Panc1 (cell line): ENCODE results near the gene DNM3. TPM values are rescaled to one million over a fixed set of nuclear protein-coding genes. Genes with fewer than 3 reads are reported as not detected.

ENCODE experiments used
- ATAC-seq: fragments of 200-7000 bp; cut with Tn5 transposase; 2 replicates; pipeline ENCODE4 v1.9.1; 2020; ENCODE audit warnings: mild to moderate bottlenecking, moderate library complexity
- BruUV-seq: library from RNA; stranded (reverse); fragments of 400-500 nt; replicated peaks from 2 replicates; lab custom pipeline; 2021; lab: Mats Ljungman, UMichigan
- CTCF ChIA-PET: fragments of 300-600 bp; sonication (Branson Sonifier 250); formaldehyde crosslinking; loops from one replicate; lab custom pipeline; 2022; ENCODE audit warnings: antibody characterized with exemption; lab: Charles Lee
- POLR2A ChIA-PET: fragments of 300-600 bp; sonication (Branson Sonifier 250); formaldehyde crosslinking; loops from one replicate; lab custom pipeline; 2022; ENCODE audit warnings: antibody characterized with exemption; lab: Charles Lee
- DNase-seq: peaks from one replicate; pipeline ENCODE4 v3.0.0-alpha.2; 2010; ENCODE audit warnings: low read depth, low spot score
- H3K27ac ChIP-seq: 2 replicates; pipeline ENCODE4 v1.5.1; 2011; ENCODE audit warnings: mild to moderate bottlenecking, low read length, inconsistent platforms
- H3K27me3 ChIP-seq: fragments of 200-500 bp; sonication (Bioruptor generic); 2 replicates; pipeline ENCODE4 v1.6.0; 2014; ENCODE audit warnings: low read length, inconsistent platforms; ENCODE audit not compliant: control insufficient read depth, insufficient read depth
- H3K36me3 ChIP-seq: fragments of 200-500 bp; sonication (Bioruptor generic); 2 replicates; pipeline ENCODE4 v1.5.1; 2014; ENCODE audit warnings: inconsistent platforms, mild to moderate bottlenecking, low read length, moderate library complexity; ENCODE audit not compliant: control insufficient read depth, insufficient read depth
- H3K4me1 ChIP-seq: 2 replicates; pipeline ENCODE4 v1.5.1; 2011; ENCODE audit warnings: inconsistent platforms, mild to moderate bottlenecking, low read length, moderate library complexity; ENCODE audit not compliant: control insufficient read depth, insufficient read depth
- H3K4me3 ChIP-seq, 2 experiments: 2 replicates each; pipeline ENCODE4 v1.5.1; 2011 to 2012; ENCODE audit warnings: low read depth in 2 of 2, low read length in 2 of 2, mild to moderate bottlenecking in 2 of 2, inconsistent platforms in 1 of 2, moderate library complexity in 1 of 2
- H3K9me3 ChIP-seq: fragments of 200-500 bp; sonication (Bioruptor generic); 2 replicates; pipeline ENCODE4 v1.5.1; 2014; ENCODE audit warnings: low read depth, mild to moderate bottlenecking, inconsistent platforms, low read length, moderate library complexity; ENCODE audit not compliant: control insufficient read depth, insufficient read depth
- CTCF ChIP-seq: fragments of 450-650 bp; IDR thresholded peaks from 2 replicates; pipeline ENCODE4 v1.5.1; 2017; ENCODE audit warnings: mild to moderate bottlenecking
- POLR2AphosphoS5 ChIP-seq: IDR thresholded peaks from 2 replicates; pipeline ENCODE4 v1.6.1; 2012; ENCODE audit warnings: mild to moderate bottlenecking, low read depth, low read length, moderate library complexity
- REST ChIP-seq, 2 experiments: IDR thresholded peaks; 2 replicates each; pipeline ENCODE4 v1.6.1; 2011 to 2012; ENCODE audit warnings: low read depth in 2 of 2, control low read depth in 1 of 2, low read length in 1 of 2, mild to moderate bottlenecking in 1 of 2, moderate library complexity in 1 of 2; ENCODE audit not compliant: insufficient read depth in 1 of 2
- SIN3A ChIP-seq: IDR thresholded peaks from 2 replicates; pipeline ENCODE4 v1.6.1; 2012; ENCODE audit warnings: low read depth, mild to moderate bottlenecking, low read length, moderate library complexity, borderline replicate concordance; ENCODE audit not compliant: insufficient read depth
- TCF7L2 ChIP-seq: IDR thresholded peaks from 2 replicates; pipeline ENCODE4 v1.6.1; 2011; ENCODE audit warnings: mild to moderate bottlenecking, low read depth, low read length, inconsistent platforms
- in situ Hi-C: cut with HindIII; loops from 2 replicates; pipeline ENCODE4 v1.10.0; 2016; ENCODE audit warnings: low sequenced_read_pairs, low pct_unique_long_range_greater_than_20kb
- intact Hi-C: fragments of 100-400 bp; cut with micrococcal nuclease; formaldehyde crosslinking; loops from one replicate; pipeline ENCODE4 v1.10.0; 2022; ENCODE audit not compliant: unreplicated experiment
- total RNA-seq: library from RNA; stranded (reverse); gene quantifications from one replicate; pipeline ENCODE4 v1.2.1, GENCODE V29; 2021; ENCODE audit not compliant: unreplicated experiment

DNM3 gene
- total RNA-seq, 1 experiment from 2014 or later, result 0.46 TPM

GRCh38 chr1:172405912-172406311, 564.6 kb downstream of the DNM3 start:
- TF ChIP-seq REST (IDR thresholded peaks at IDR 0.05; ENCODE audit: insufficient read depth in 1 of 2, low read depth in 2 of 2, low read length in 1 of 2) (no peak), TCF7L2 (no peak), SIN3A (no peak), CTCF (no peak), POLR2AphosphoS5 (no peak)
- no TSS peak for BruUV-seq
- CTCF ChIA-PET, result no interaction called here
- H3K4me3 ChIP-seq, result no peak overlapping the region
- intact Hi-C loops (no loop called here), in situ Hi-C loops (no loop called here)
- no peak for DNase-seq
- no peaks in the 10 kb centered on the region; the same call in 1 of the 2 replicates for H3K9me3 ChIP-seq
- no peaks in the 10 kb centered on the region for H3K27me3 ChIP-seq
- no peaks in the 10 kb centered on the region for H3K36me3 ChIP-seq
- POLR2A ChIA-PET, result no interaction called here
- peaks cover 3% of the 10 kb centered on the region; the same call in 1 of the 2 replicates for H3K4me1 ChIP-seq
- no peak overlapping the region; the same call in 1 of the 2 replicates for H3K27ac ChIP-seq
- ATAC-seq, result no peak

- H3K4me3 ChIP-seq, result no peak overlapping the region
- no peaks in the 10 kb centered on the region for H3K4me1 ChIP-seq
- in situ Hi-C loops, result no loop called here
- POLR2A ChIA-PET, result no interaction called here
- CTCF ChIA-PET, result no interaction called here
- DNase-seq (no peak), ATAC-seq (no peak)
- BruUV-seq, result no TSS peak
- H3K9me3 ChIP-seq, result no peaks in the 10 kb centered on the region; the same call in 1 of the 2 replicates
- intact Hi-C loops, result no loop called here
- no peak for TF ChIP-seq REST (IDR thresholded peaks at IDR 0.05; ENCODE audit: insufficient read depth in 1 of 2, low read depth in 2 of 2, low read length in 1 of 2)
- TF ChIP-seq POLR2AphosphoS5, result no peak
- TF ChIP-seq CTCF, result no peak
- no peak for TF ChIP-seq SIN3A
- no peak for TF ChIP-seq TCF7L2
- no peaks in the 10 kb centered on the region for H3K27me3 ChIP-seq
- H3K36me3 ChIP-seq, result no peaks in the 10 kb centered on the region
- H3K27ac ChIP-seq, result no peak overlapping the region
Measured at GRCh38 chr1:172406968-172407367, 565.7 kb downstream of the DNM3 start.
